H1 (cell line): ENCODE results near the gene PTPRD. TPM values are rescaled to one million over a fixed set of nuclear protein-coding genes. Genes with fewer than 3 reads are reported as not detected.

Experiments used
- CTCF ChIA-PET: fragments of 300-600 bp; sonication (Branson Sonifier 250); formaldehyde crosslinking; loops from one replicate; lab custom pipeline; 2021; ENCODE audit not compliant: partially characterized antibody; lab: Charles Lee
- POLR2A ChIA-PET: fragments of 300-600 bp; sonication (Branson Sonifier 250); formaldehyde crosslinking; loops from one replicate; lab custom pipeline; 2021; ENCODE audit warnings: inconsistent platforms; ENCODE audit not compliant: partially characterized antibody; lab: Charles Lee
- DNase-seq, 2 experiments: peaks; one replicate each; pipeline versions ENCODE4 v3.0.0 to v3.0.0-alpha.2; 2010 to 2022; ENCODE audit warnings: low spot score in 2 of 2, low read depth in 1 of 2, mixed read lengths in 1 of 2
- FAIRE-seq: peaks from 2 replicates; lab custom pipeline; 2011; peaks lifted over from hg19 to GRCh38; lab: Jason Lieb, UNC
- H2AFZ ChIP-seq: 2 replicates; pipeline ENCODE4 v1.8.1; 2012; ENCODE audit warnings: low read length, inconsistent platforms
- H2AK5ac ChIP-seq: 2 replicates; pipeline ENCODE4 v1.6.1; 2013; ENCODE audit warnings: low read depth, low read length
- H2BK120ac ChIP-seq: replicated peaks from 2 replicates; pipeline ENCODE3; 2013; ENCODE audit warnings: low read depth, low read length, inconsistent platforms
- H2BK12ac ChIP-seq: 2 replicates; pipeline ENCODE4 v1.6.1; 2013; ENCODE audit warnings: low read depth, low read length
- H2BK15ac ChIP-seq: 2 replicates; pipeline ENCODE4 v1.6.1; 2013; ENCODE audit warnings: low read length
- H2BK20ac ChIP-seq: 2 replicates; pipeline ENCODE4 v1.6.1; 2013; ENCODE audit warnings: low read length
- H2BK5ac ChIP-seq: 2 replicates; pipeline ENCODE4 v1.6.1; 2013; ENCODE audit warnings: low read depth, low read length
- H3K14ac ChIP-seq: 2 replicates; pipeline ENCODE4 v1.6.1; 2013; ENCODE audit warnings: inconsistent platforms; ENCODE audit not compliant: insufficient read length
- H3K18ac ChIP-seq: 2 replicates; pipeline ENCODE4 v1.6.1; 2013; ENCODE audit warnings: low read length; ENCODE audit errors: extremely low read depth
- H3K23ac ChIP-seq: 2 replicates; pipeline ENCODE4 v1.6.1; 2013; ENCODE audit warnings: inconsistent platforms; ENCODE audit not compliant: insufficient read length
- H3K23me2 ChIP-seq: 2 replicates; pipeline ENCODE4 v1.6.1; 2013; ENCODE audit warnings: low read depth, low read length
- H3K27ac ChIP-seq: 2 replicates; pipeline ENCODE4 v1.6.1; 2011; ENCODE audit warnings: low read depth, low read length, inconsistent platforms
- H3K27me3 ChIP-seq, 4 experiments: replicated peaks in 1 of 4; 1 replicate in 1 of 4; 2 replicates in 3 of 4; pipeline versions ENCODE4 v1.6.1 to v1.8.1; 2011 to 2013; ENCODE audit warnings: low read length in 3 of 4, mild to moderate bottlenecking in 3 of 4, inconsistent platforms in 2 of 4, mixed read lengths in 2 of 4, moderate library complexity in 1 of 4; ENCODE audit not compliant: control insufficient read depth in 3 of 4, insufficient read depth in 3 of 4; ENCODE audit errors: extremely low read depth in 1 of 4
- H3K36me3 ChIP-seq, 4 experiments: 2 replicates each; pipeline versions ENCODE4 v1.6.1 to v1.8.1; 2011 to 2013; ENCODE audit warnings: mild to moderate bottlenecking in 4 of 4, low read length in 3 of 4, moderate library complexity in 2 of 4, control low read depth in 1 of 4, inconsistent platforms in 1 of 4; ENCODE audit not compliant: insufficient read depth in 4 of 4, control insufficient read depth in 2 of 4
- H3K4ac ChIP-seq: replicated peaks from 2 replicates; pipeline ENCODE3; 2013; ENCODE audit warnings: low read length, low read depth, mixed read lengths, inconsistent platforms; ENCODE audit not compliant: insufficient read length
- H3K4me1 ChIP-seq, 4 experiments: replicated peaks in 1 of 4; 1 replicate in 1 of 4; 2 replicates in 3 of 4; pipeline versions ENCODE4 v1.6.1 to v1.8.1; 2011 to 2013; ENCODE audit warnings: low read length in 3 of 4, inconsistent platforms in 2 of 4, mixed read lengths in 1 of 4; ENCODE audit not compliant: insufficient read depth in 4 of 4, control insufficient read depth in 3 of 4
- H3K4me2 ChIP-seq, 2 experiments: 2 replicates each; pipeline versions ENCODE4 v1.6.1 to v1.8.1; 2011 to 2013; ENCODE audit warnings: low read depth in 2 of 2, low read length in 2 of 2, control low read depth in 1 of 2, inconsistent platforms in 1 of 2, mild to moderate bottlenecking in 1 of 2; ENCODE audit not compliant: insufficient read depth in 1 of 2
- H3K4me3 ChIP-seq, 4 experiments: fragments of 200-600, 300-600 bp in 1 of 4; sonication (generic), shearing (Covaris generic), sonication (Bioruptor Twin) in 1 of 4; 2 replicates each; pipeline versions ENCODE4 v1.5.1 to v1.8.1; 2011 to 2016; ENCODE audit warnings: low read length in 4 of 4, low read depth in 3 of 4, control low read depth in 2 of 4, inconsistent platforms in 2 of 4, mild to moderate bottlenecking in 2 of 4, mixed read lengths in 1 of 4, moderate library complexity in 1 of 4; ENCODE audit not compliant: insufficient read depth in 2 of 4; ENCODE audit errors: extremely low read depth in 1 of 4
- H3K56ac ChIP-seq: replicated peaks from 2 replicates; pipeline ENCODE3; 2013; ENCODE audit warnings: low read depth, mild to moderate bottlenecking, mixed read lengths, low read length, inconsistent platforms; ENCODE audit not compliant: insufficient read length
- H3K79me1 ChIP-seq: 2 replicates; pipeline ENCODE4 v1.6.1; 2013; ENCODE audit warnings: low read depth, low read length, control low read depth
- H3K79me2 ChIP-seq, 2 experiments: 2 replicates each; pipeline versions ENCODE4 v1.6.1 to v1.8.1; 2012 to 2013; ENCODE audit warnings: low read length in 2 of 2, mild to moderate bottlenecking in 2 of 2, inconsistent platforms in 1 of 2; ENCODE audit not compliant: insufficient read depth in 2 of 2, control insufficient read depth in 1 of 2
- H3K9ac ChIP-seq, 4 experiments: replicated peaks in 1 of 4; 1 replicate in 1 of 4; 2 replicates in 3 of 4; pipeline versions ENCODE4 v1.6.1 to v1.8.1; 2011 to 2013; ENCODE audit warnings: low read depth in 3 of 4, low read length in 3 of 4, control low read depth in 2 of 4, mild to moderate bottlenecking in 2 of 4, moderate library complexity in 2 of 4, inconsistent platforms in 1 of 4; ENCODE audit errors: extremely low read depth in 1 of 4
- H3K9me3 ChIP-seq, 2 experiments: 2 replicates each; pipeline versions ENCODE4 v1.6.1 to v1.8.1; 2012 to 2013; ENCODE audit warnings: mild to moderate bottlenecking in 2 of 2, moderate library complexity in 2 of 2, control low read depth in 1 of 2, inconsistent platforms in 1 of 2, low read depth in 1 of 2, low read length in 1 of 2, mixed read lengths in 1 of 2; ENCODE audit not compliant: insufficient read depth in 2 of 2
- H4K20me1 ChIP-seq, 2 experiments: replicated peaks in 1 of 2; 2 replicates each; pipeline versions ENCODE3 to v1.8.1; 2011 to 2013; ENCODE audit warnings: inconsistent platforms in 2 of 2, low read length in 2 of 2, mild to moderate bottlenecking in 1 of 2; ENCODE audit not compliant: insufficient read depth in 2 of 2, control insufficient read depth in 1 of 2
- H4K5ac ChIP-seq: 2 replicates; pipeline ENCODE4 v1.6.1; 2013; ENCODE audit warnings: low read length, low read depth, mixed read lengths, inconsistent platforms; ENCODE audit not compliant: insufficient read length
- H4K8ac ChIP-seq: 2 replicates; pipeline ENCODE4 v1.8.0; 2013; ENCODE audit warnings: mild to moderate bottlenecking, moderate library complexity, low read length, inconsistent platforms; ENCODE audit not compliant: insufficient read depth; ENCODE audit errors: extremely low read depth
- H4K91ac ChIP-seq: replicated peaks from 2 replicates; pipeline ENCODE3; 2013; ENCODE audit warnings: low read length, mixed read lengths, inconsistent platforms; ENCODE audit not compliant: insufficient read length
- ATF2 ChIP-seq: IDR thresholded peaks from 2 replicates; pipeline ENCODE4 v1.6.1; 2012; ENCODE audit warnings: low read length, inconsistent platforms
- BACH1 ChIP-seq: IDR thresholded peaks from 2 replicates; pipeline ENCODE4 v1.6.1; 2012; ENCODE audit warnings: low read length, improper control_type of control experiment
- BCL11A ChIP-seq, 2 experiments: IDR thresholded peaks; one replicate each; pipeline ENCODE4 v1.6.1; 2011; ENCODE audit warnings: low read depth in 2 of 2, low read length in 2 of 2, mild to moderate bottlenecking in 2 of 2
- CEBPB ChIP-seq: IDR thresholded peaks from 2 replicates; pipeline ENCODE4 v1.6.1; 2012; ENCODE audit warnings: low read depth, low read length
- CHD1 ChIP-seq: IDR thresholded peaks from 2 replicates; pipeline ENCODE4 v1.6.1; 2012; ENCODE audit warnings: low read depth, low read length, improper control_type of control experiment
- POLR2A ChIP-seq, 2 experiments: IDR thresholded peaks; 1 replicate in 1 of 2; 2 replicates in 1 of 2; pipeline ENCODE4 v1.6.1; 2011; ENCODE audit warnings: low read depth in 2 of 2, low read length in 2 of 2, mild to moderate bottlenecking in 2 of 2; ENCODE audit errors: control extremely low read depth in 1 of 2
- RAD21 ChIP-seq, 2 experiments: IDR thresholded peaks in 1 of 2; conservative IDR thresholded peaks in 1 of 2; 2 replicates each; pipeline ENCODE4 v1.6.1; 2011; ENCODE audit warnings: low read depth in 2 of 2, low read length in 2 of 2, improper control_type of control experiment in 1 of 2, inconsistent platforms in 1 of 2, mild to moderate bottlenecking in 1 of 2, moderate library complexity in 1 of 2
- SIN3A ChIP-seq, 2 experiments: IDR thresholded peaks in 1 of 2; conservative IDR thresholded peaks in 1 of 2; 2 replicates each; pipeline ENCODE4 v1.6.1; 2011 to 2012; ENCODE audit warnings: low read length in 2 of 2, improper control_type of control experiment in 1 of 2, low read depth in 1 of 2, mild to moderate bottlenecking in 1 of 2
- SP4 ChIP-seq: IDR thresholded peaks from 2 replicates; pipeline ENCODE4 v1.6.1; 2012; ENCODE audit warnings: low read length, inconsistent platforms
- USF2 ChIP-seq: IDR thresholded peaks from 2 replicates; pipeline ENCODE4 v1.6.1; 2011; ENCODE audit warnings: low read length, improper control_type of control experiment
- YY1 ChIP-seq: IDR thresholded peaks from 2 replicates; pipeline ENCODE4 v1.6.1; 2011; ENCODE audit warnings: low read depth, mild to moderate bottlenecking, low read length
- WGBS, 2 experiments: shearing (Covaris generic) in 1 of 2; methylation state at CpG; one replicate each; pipeline versions ENCODE4 v1.1.6 to v1.1.7; 2013 to 2015; ENCODE audit warnings: low lambda C conversion rate in 2 of 2, mixed read lengths in 2 of 2, inconsistent platforms in 1 of 2, low coverage in 1 of 2, missing lambda C conversion rate in 1 of 2; ENCODE audit not compliant: insufficient replicate concordance in 2 of 2, insufficient coverage in 1 of 2, insufficient read length in 1 of 2; ENCODE audit errors: extremely low coverage in 1 of 2, missing lambda C conversion rate in 1 of 2; 5-methylcytosine and 5-hydroxymethylcytosine counted together
- polyA plus RNA-seq, 7 experiments: library from polyadenylated mRNA; depleted of rRNA in 3 of 7; stranded (reverse) in 5 of 7; unstranded in 2 of 7; fragments of >200 nt in 5 of 7; fragments of 200-250 nt in 2 of 7; gene quantifications; 1 replicate in 5 of 7; 2 replicates in 1 of 7; 4 replicates in 1 of 7; pipeline versions ENCODE4 v1.2.1 to v1.2.3, GENCODE V29; 2011 to 2013; ENCODE audit warnings: missing spikeins in 2 of 7, mixed read lengths in 2 of 7
- total RNA-seq: library from RNA; stranded (reverse); fragmentation: NEBNext Ultra II Directional; extraction: Animal tissue kit (Norgen Biotek cat#: 25700); gene quantifications from 2 replicates; pipeline ENCODE4 v1.2.1, GENCODE V29; 2021

Gene PTPRD
- total and polyA plus RNA-seq, 2 of the 8 experiments (the other 6 are each of a cell fraction or from before 2014, with no cell fraction given), result 17.2 to 77.0 TPM

- no peaks in the 10 kb centered on the region for H3K9me3 ChIP-seq
- H4K8ac ChIP-seq, result no peak overlapping the region
- H3K79me2 ChIP-seq, result no peaks in the 10 kb centered on the region
- peaks cover 0 to 3% (median 1%) of the 10 kb centered on the region in 4 experiments; a peak in 2 of 7 replicates for H3K4me1 ChIP-seq
- no peak overlapping the region for H2AFZ ChIP-seq
- TF ChIP-seq CHD1 (no peak), USF2 (no peak), SIN3A (conservative IDR thresholded peaks at IDR 0.05 in 1 of 2, IDR thresholded peaks at IDR 0.05 in 1 of 2; ENCODE audit: low read depth in 1 of 2, low read length in 2 of 2) (no peak), SP4 (no peak), RAD21 (IDR thresholded peaks at IDR 0.05 in 1 of 2, conservative IDR thresholded peaks at IDR 0.05 in 1 of 2; ENCODE audit: low read depth in 2 of 2, low read length in 2 of 2) (no peak), BACH1 (no peak), BCL11A (IDR thresholded peaks at IDR 0.05; ENCODE audit: low read depth in 2 of 2, low read length in 2 of 2) (no peak), POLR2A (IDR thresholded peaks at IDR 0.05; ENCODE audit: control extremely low read depth in 1 of 2, low read depth in 2 of 2, low read length in 2 of 2) (no peak), YY1 (no peak), ATF2 (no peak), CEBPB (no peak)
- H3K4ac ChIP-seq, result no peak overlapping the region
- 90% methylated on average over 3 of the region's 3 CpGs; no CpG with 5 or more reads in 1 of the 2 experiments for WGBS, 2 experiments
- H3K9ac ChIP-seq, result no peak overlapping the region
- H3K36me3 ChIP-seq, result no peaks in the 10 kb centered on the region
- H3K27ac ChIP-seq, result no peak overlapping the region
- no peaks in the 10 kb centered on the region for H3K27me3 ChIP-seq
- H3K14ac ChIP-seq, result no peak overlapping the region
- H4K5ac ChIP-seq, result no peak overlapping the region
- no peaks in the 10 kb centered on the region for H3K79me1 ChIP-seq
- no peak overlapping the region for H3K18ac ChIP-seq
- no peak overlapping the region for H2BK15ac ChIP-seq
- no peak overlapping the region for H2BK20ac ChIP-seq
- no peak overlapping the region for H2BK12ac ChIP-seq
- FAIRE-seq, result no peak
- ChIA-PET POLR2A (interaction anchor here (1.0 kb wide), 1 partner anchor 20 kb away, joined by 4 read pairs; no protein-coding TSS in a partner anchor), CTCF (interaction anchor here (0.6 to 1.8 kb wide), 4 partner anchors 9 to 1793 kb away, joined by 3 to 4 read pairs (median 3); no protein-coding TSS in a partner anchor)
- no peak overlapping the region for H2BK120ac ChIP-seq
- no peak overlapping the region for H3K4me3 ChIP-seq
- H3K23me2 ChIP-seq, result no peaks in the 10 kb centered on the region
- H4K20me1 ChIP-seq, result no peaks in the 10 kb centered on the region
- no peak overlapping the region for H3K56ac ChIP-seq
- no peak overlapping the region for H2AK5ac ChIP-seq
- H2BK5ac ChIP-seq, result no peak overlapping the region
- no peak overlapping the region for H3K23ac ChIP-seq
- no peak overlapping the region for H3K4me2 ChIP-seq
- DNase-seq, result no peak
- no peak overlapping the region for H4K91ac ChIP-seq
These were observed 1732.7 kb downstream of the PTPRD start for GRCh38 chr9:8880060-8880459.
